H1 (cell line): ENCODE measurements around the gene GRIA4. TPM values are rescaled to one million over a fixed set of nuclear protein-coding genes. Genes with fewer than 3 reads are reported as not detected.

Experiments
- CTCF ChIA-PET: fragments of 300-600 bp; sonication (Branson Sonifier 250); formaldehyde crosslinking; loops from one replicate; lab custom pipeline; 2021; ENCODE audit not compliant: partially characterized antibody; lab: Charles Lee
- POLR2A ChIA-PET: fragments of 300-600 bp; sonication (Branson Sonifier 250); formaldehyde crosslinking; loops from one replicate; lab custom pipeline; 2021; ENCODE audit warnings: inconsistent platforms; ENCODE audit not compliant: partially characterized antibody; lab: Charles Lee
- DNase-seq, 2 experiments: peaks; one replicate each; pipeline versions ENCODE4 v3.0.0 to v3.0.0-alpha.2; 2010 to 2022; ENCODE audit warnings: low spot score in 2 of 2, low read depth in 1 of 2, mixed read lengths in 1 of 2
- FAIRE-seq: peaks from 2 replicates; lab custom pipeline; 2011; peaks lifted over from hg19 to GRCh38; lab: Jason Lieb, UNC
- H2AFZ ChIP-seq: 2 replicates; pipeline ENCODE4 v1.8.1; 2012; ENCODE audit warnings: low read length, inconsistent platforms
- H2AK5ac ChIP-seq: 2 replicates; pipeline ENCODE4 v1.6.1; 2013; ENCODE audit warnings: low read depth, low read length
- H2BK120ac ChIP-seq: replicated peaks from 2 replicates; pipeline ENCODE3; 2013; ENCODE audit warnings: low read depth, low read length, inconsistent platforms
- H2BK12ac ChIP-seq: 2 replicates; pipeline ENCODE4 v1.6.1; 2013; ENCODE audit warnings: low read depth, low read length
- H2BK15ac ChIP-seq: 2 replicates; pipeline ENCODE4 v1.6.1; 2013; ENCODE audit warnings: low read length
- H2BK20ac ChIP-seq: 2 replicates; pipeline ENCODE4 v1.6.1; 2013; ENCODE audit warnings: low read length
- H2BK5ac ChIP-seq: 2 replicates; pipeline ENCODE4 v1.6.1; 2013; ENCODE audit warnings: low read depth, low read length
- H3K14ac ChIP-seq: 2 replicates; pipeline ENCODE4 v1.6.1; 2013; ENCODE audit warnings: inconsistent platforms; ENCODE audit not compliant: insufficient read length
- H3K18ac ChIP-seq: 2 replicates; pipeline ENCODE4 v1.6.1; 2013; ENCODE audit warnings: low read length; ENCODE audit errors: extremely low read depth
- H3K23ac ChIP-seq: 2 replicates; pipeline ENCODE4 v1.6.1; 2013; ENCODE audit warnings: inconsistent platforms; ENCODE audit not compliant: insufficient read length
- H3K23me2 ChIP-seq: 2 replicates; pipeline ENCODE4 v1.6.1; 2013; ENCODE audit warnings: low read depth, low read length
- H3K27ac ChIP-seq: 2 replicates; pipeline ENCODE4 v1.6.1; 2011; ENCODE audit warnings: low read depth, low read length, inconsistent platforms
- H3K27me3 ChIP-seq, 4 experiments: replicated peaks in 1 of 4; 1 replicate in 1 of 4; 2 replicates in 3 of 4; pipeline versions ENCODE4 v1.6.1 to v1.8.1; 2011 to 2013; ENCODE audit warnings: low read length in 3 of 4, mild to moderate bottlenecking in 3 of 4, inconsistent platforms in 2 of 4, mixed read lengths in 2 of 4, moderate library complexity in 1 of 4; ENCODE audit not compliant: control insufficient read depth in 3 of 4, insufficient read depth in 3 of 4; ENCODE audit errors: extremely low read depth in 1 of 4
- H3K36me3 ChIP-seq, 4 experiments: 2 replicates each; pipeline versions ENCODE4 v1.6.1 to v1.8.1; 2011 to 2013; ENCODE audit warnings: mild to moderate bottlenecking in 4 of 4, low read length in 3 of 4, moderate library complexity in 2 of 4, control low read depth in 1 of 4, inconsistent platforms in 1 of 4; ENCODE audit not compliant: insufficient read depth in 4 of 4, control insufficient read depth in 2 of 4
- H3K4ac ChIP-seq: replicated peaks from 2 replicates; pipeline ENCODE3; 2013; ENCODE audit warnings: low read length, low read depth, mixed read lengths, inconsistent platforms; ENCODE audit not compliant: insufficient read length
- H3K4me1 ChIP-seq, 4 experiments: replicated peaks in 1 of 4; 1 replicate in 1 of 4; 2 replicates in 3 of 4; pipeline versions ENCODE4 v1.6.1 to v1.8.1; 2011 to 2013; ENCODE audit warnings: low read length in 3 of 4, inconsistent platforms in 2 of 4, mixed read lengths in 1 of 4; ENCODE audit not compliant: insufficient read depth in 4 of 4, control insufficient read depth in 3 of 4
- H3K4me2 ChIP-seq, 2 experiments: 2 replicates each; pipeline versions ENCODE4 v1.6.1 to v1.8.1; 2011 to 2013; ENCODE audit warnings: low read depth in 2 of 2, low read length in 2 of 2, control low read depth in 1 of 2, inconsistent platforms in 1 of 2, mild to moderate bottlenecking in 1 of 2; ENCODE audit not compliant: insufficient read depth in 1 of 2
- H3K4me3 ChIP-seq, 4 experiments: fragments of 200-600, 300-600 bp in 1 of 4; sonication (generic), shearing (Covaris generic), sonication (Bioruptor Twin) in 1 of 4; 2 replicates each; pipeline versions ENCODE4 v1.5.1 to v1.8.1; 2011 to 2016; ENCODE audit warnings: low read length in 4 of 4, low read depth in 3 of 4, control low read depth in 2 of 4, inconsistent platforms in 2 of 4, mild to moderate bottlenecking in 2 of 4, mixed read lengths in 1 of 4, moderate library complexity in 1 of 4; ENCODE audit not compliant: insufficient read depth in 2 of 4; ENCODE audit errors: extremely low read depth in 1 of 4
- H3K56ac ChIP-seq: replicated peaks from 2 replicates; pipeline ENCODE3; 2013; ENCODE audit warnings: low read depth, mild to moderate bottlenecking, mixed read lengths, low read length, inconsistent platforms; ENCODE audit not compliant: insufficient read length
- H3K79me1 ChIP-seq: 2 replicates; pipeline ENCODE4 v1.6.1; 2013; ENCODE audit warnings: low read depth, low read length, control low read depth
- H3K79me2 ChIP-seq, 2 experiments: 2 replicates each; pipeline versions ENCODE4 v1.6.1 to v1.8.1; 2012 to 2013; ENCODE audit warnings: low read length in 2 of 2, mild to moderate bottlenecking in 2 of 2, inconsistent platforms in 1 of 2; ENCODE audit not compliant: insufficient read depth in 2 of 2, control insufficient read depth in 1 of 2
- H3K9ac ChIP-seq, 4 experiments: replicated peaks in 1 of 4; 1 replicate in 1 of 4; 2 replicates in 3 of 4; pipeline versions ENCODE4 v1.6.1 to v1.8.1; 2011 to 2013; ENCODE audit warnings: low read depth in 3 of 4, low read length in 3 of 4, control low read depth in 2 of 4, mild to moderate bottlenecking in 2 of 4, moderate library complexity in 2 of 4, inconsistent platforms in 1 of 4; ENCODE audit errors: extremely low read depth in 1 of 4
- H3K9me3 ChIP-seq, 2 experiments: 2 replicates each; pipeline versions ENCODE4 v1.6.1 to v1.8.1; 2012 to 2013; ENCODE audit warnings: mild to moderate bottlenecking in 2 of 2, moderate library complexity in 2 of 2, control low read depth in 1 of 2, inconsistent platforms in 1 of 2, low read depth in 1 of 2, low read length in 1 of 2, mixed read lengths in 1 of 2; ENCODE audit not compliant: insufficient read depth in 2 of 2
- H4K20me1 ChIP-seq, 2 experiments: replicated peaks in 1 of 2; 2 replicates each; pipeline versions ENCODE3 to v1.8.1; 2011 to 2013; ENCODE audit warnings: inconsistent platforms in 2 of 2, low read length in 2 of 2, mild to moderate bottlenecking in 1 of 2; ENCODE audit not compliant: insufficient read depth in 2 of 2, control insufficient read depth in 1 of 2
- H4K5ac ChIP-seq: 2 replicates; pipeline ENCODE4 v1.6.1; 2013; ENCODE audit warnings: low read length, low read depth, mixed read lengths, inconsistent platforms; ENCODE audit not compliant: insufficient read length
- H4K8ac ChIP-seq: 2 replicates; pipeline ENCODE4 v1.8.0; 2013; ENCODE audit warnings: mild to moderate bottlenecking, moderate library complexity, low read length, inconsistent platforms; ENCODE audit not compliant: insufficient read depth; ENCODE audit errors: extremely low read depth
- H4K91ac ChIP-seq: replicated peaks from 2 replicates; pipeline ENCODE3; 2013; ENCODE audit warnings: low read length, mixed read lengths, inconsistent platforms; ENCODE audit not compliant: insufficient read length
- CBX8 ChIP-seq: fragments of 300-800, 300-1000 bp; sonication (generic); IDR thresholded peaks from 2 replicates; pipeline ENCODE4 v1.7.1; 2016; ENCODE audit warnings: low read depth, low read length, borderline replicate concordance
- CEBPB ChIP-seq: IDR thresholded peaks from 2 replicates; pipeline ENCODE4 v1.6.1; 2012; ENCODE audit warnings: low read depth, low read length
- EGR1 ChIP-seq: IDR thresholded peaks from 2 replicates; pipeline ENCODE4 v1.6.1; 2011; ENCODE audit warnings: low read depth, low read length, borderline replicate concordance
- EP300 ChIP-seq, 2 experiments: IDR thresholded peaks; 1 replicate in 1 of 2; 2 replicates in 1 of 2; pipeline ENCODE4 v1.6.1; 2011 to 2012; ENCODE audit warnings: low read depth in 2 of 2, low read length in 2 of 2, mild to moderate bottlenecking in 2 of 2, borderline replicate concordance in 1 of 2, inconsistent platforms in 1 of 2, moderate library complexity in 1 of 2
- GABPA ChIP-seq: IDR thresholded peaks from 2 replicates; pipeline ENCODE4 v1.6.1; 2011; ENCODE audit warnings: mild to moderate bottlenecking, low read length, moderate library complexity, borderline replicate concordance; ENCODE audit not compliant: insufficient read depth
- HDAC2 ChIP-seq, 2 experiments: fragments of 300-600 bp in 1 of 2; sonication (generic) in 1 of 2; IDR thresholded peaks; 2 replicates each; pipeline ENCODE4 v1.6.1; 2011 to 2012; ENCODE audit warnings: low read depth in 2 of 2, low read length in 2 of 2, mild to moderate bottlenecking in 2 of 2, moderate library complexity in 2 of 2, borderline replicate concordance in 1 of 2, inconsistent platforms in 1 of 2
- POLR2AphosphoS5 ChIP-seq: IDR thresholded peaks from 2 replicates; pipeline ENCODE4 v1.6.1; 2011; ENCODE audit warnings: low read depth, low read length
- RXRA ChIP-seq: IDR thresholded peaks from 2 replicates; pipeline ENCODE4 v1.6.1; 2011; ENCODE audit warnings: low read depth, mild to moderate bottlenecking, low read length, moderate library complexity; ENCODE audit not compliant: insufficient read depth
- TAF1 ChIP-seq: IDR thresholded peaks from 2 replicates; pipeline ENCODE4 v1.6.1; 2011; ENCODE audit warnings: mild to moderate bottlenecking, low read depth, low read length
- TBP ChIP-seq: IDR thresholded peaks from 2 replicates; pipeline ENCODE4 v1.6.1; 2011; ENCODE audit warnings: low read depth, low read length, improper control_type of control experiment
- ZNF274 ChIP-seq: IDR thresholded peaks from 2 replicates; pipeline ENCODE4 v1.7.0; 2012; ENCODE audit warnings: low read length, borderline replicate concordance; ENCODE audit errors: extremely low read depth
- WGBS, 2 experiments: shearing (Covaris generic) in 1 of 2; methylation state at CpG; one replicate each; pipeline versions ENCODE4 v1.1.6 to v1.1.7; 2013 to 2015; ENCODE audit warnings: low lambda C conversion rate in 2 of 2, mixed read lengths in 2 of 2, inconsistent platforms in 1 of 2, low coverage in 1 of 2, missing lambda C conversion rate in 1 of 2; ENCODE audit not compliant: insufficient replicate concordance in 2 of 2, insufficient coverage in 1 of 2, insufficient read length in 1 of 2; ENCODE audit errors: extremely low coverage in 1 of 2, missing lambda C conversion rate in 1 of 2; 5-methylcytosine and 5-hydroxymethylcytosine counted together
- polyA plus RNA-seq, 7 experiments: library from polyadenylated mRNA; depleted of rRNA in 3 of 7; stranded (reverse) in 5 of 7; unstranded in 2 of 7; fragments of >200 nt in 5 of 7; fragments of 200-250 nt in 2 of 7; gene quantifications; 1 replicate in 5 of 7; 2 replicates in 1 of 7; 4 replicates in 1 of 7; pipeline versions ENCODE4 v1.2.1 to v1.2.3, GENCODE V29; 2011 to 2013; ENCODE audit warnings: missing spikeins in 2 of 7, mixed read lengths in 2 of 7
- total RNA-seq: library from RNA; stranded (reverse); fragmentation: NEBNext Ultra II Directional; extraction: Animal tissue kit (Norgen Biotek cat#: 25700); gene quantifications from 2 replicates; pipeline ENCODE4 v1.2.1, GENCODE V29; 2021
- TF ChIP-seq, protein P1 (sequence below): IDR thresholded peaks from 2 replicates; pipeline ENCODE4 v1.6.1; 2011; ENCODE audit warnings: low read length, improper control_type of control experiment

Gene GRIA4
- total and polyA plus RNA-seq, 2 of the 8 experiments (the other 6 are each of a cell fraction or from before 2014, with no cell fraction given) = 12.5 to 21.8 TPM

DNA sequence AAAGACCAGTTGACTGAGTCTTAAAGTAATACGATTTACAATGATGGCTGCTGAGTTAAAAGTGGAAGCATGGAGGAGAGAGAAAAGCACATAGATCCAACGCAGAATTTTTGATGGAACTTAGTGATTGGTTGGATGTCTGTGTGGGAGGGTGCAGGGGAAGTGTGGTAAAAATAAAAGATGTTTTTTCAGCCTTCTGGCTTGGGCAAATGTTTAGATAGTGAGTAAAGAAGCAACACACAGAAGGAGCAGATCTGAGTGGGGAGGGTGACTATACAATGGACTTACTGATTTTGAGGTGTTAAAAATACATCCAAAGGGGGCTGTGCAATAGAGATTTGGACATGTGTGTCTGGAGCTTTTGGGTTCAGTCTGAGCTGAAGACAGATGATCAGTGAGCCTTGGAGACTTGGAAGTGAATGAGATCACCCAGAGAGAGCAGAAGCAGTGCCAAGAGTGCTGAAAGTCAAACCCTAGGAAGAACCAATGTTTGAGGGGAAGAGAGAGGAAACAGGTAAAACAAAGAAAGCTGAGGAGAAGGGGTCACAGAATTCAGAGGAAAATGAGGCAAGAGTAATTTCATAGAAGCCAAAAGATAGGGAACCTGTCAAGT is 8.6 kb downstream of the GRIA4 start:
- Histone ChIP-seq H3K36me3 (no peaks in the 10 kb centered on the region; a peak in 1 of 8 replicates), H3K4me1 (peaks cover 0 to 2% (median 0%) of the 10 kb centered on the region in 4 experiments; a peak in 1 of 7 replicates), H2BK12ac (no peak overlapping the region)
- TF ChIP-seq, protein P1, sequence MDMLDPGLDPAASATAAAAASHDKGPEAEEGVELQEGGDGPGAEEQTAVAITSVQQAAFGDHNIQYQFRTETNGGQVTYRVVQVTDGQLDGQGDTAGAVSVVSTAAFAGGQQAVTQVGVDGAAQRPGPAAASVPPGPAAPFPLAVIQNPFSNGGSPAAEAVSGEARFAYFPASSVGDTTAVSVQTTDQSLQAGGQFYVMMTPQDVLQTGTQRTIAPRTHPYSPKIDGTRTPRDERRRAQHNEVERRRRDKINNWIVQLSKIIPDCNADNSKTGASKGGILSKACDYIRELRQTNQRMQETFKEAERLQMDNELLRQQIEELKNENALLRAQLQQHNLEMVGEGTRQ = no peak
- TF ChIP-seq RXRA (no peak), ZNF274 (no peak), CEBPB (no peak), TAF1 (no peak), HDAC2 (IDR thresholded peaks at IDR 0.05; ENCODE audit: borderline replicate concordance in 1 of 2, low read depth in 2 of 2, low read length in 2 of 2) (no peak), CBX8 (no peak), GABPA (no peak), EGR1 (no peak), POLR2AphosphoS5 (no peak), EP300 (IDR thresholded peaks at IDR 0.05; ENCODE audit: borderline replicate concordance in 1 of 2, low read depth in 2 of 2, low read length in 2 of 2) (no peak), TBP (no peak)

More for the DNA sequence above, 8.6 kb downstream of the GRIA4 start:
- H3K23me2 ChIP-seq = no peaks in the 10 kb centered on the region; the same call in 1 of the 2 replicates
- DNase-seq = no peak
- H2AFZ ChIP-seq = no peak overlapping the region
- no peak overlapping the region for H3K27ac ChIP-seq
- POLR2A ChIA-PET = no interaction called here
- H3K79me1 ChIP-seq = no peaks in the 10 kb centered on the region
- no peak overlapping the region for H3K23ac ChIP-seq
- H3K4me2 ChIP-seq = no peak overlapping the region
- H4K91ac ChIP-seq = no peak overlapping the region
- CTCF ChIA-PET = no interaction called here
- H2BK20ac ChIP-seq = no peak overlapping the region
- no peak overlapping the region for H3K4me3 ChIP-seq
- H4K5ac ChIP-seq = no peak overlapping the region
- peaks cover 0 to 12% of the 10 kb centered on the region in 2 experiments; a peak in 2 of 4 replicates for H3K79me2 ChIP-seq
- H2BK15ac ChIP-seq = no peak overlapping the region
- WGBS, 2 experiments = 100% methylated on average over 2 of the region's 2 CpGs; no CpG with 5 or more reads in 1 of the 2 experiments
- H3K9ac ChIP-seq = no peak overlapping the region
- H2BK120ac ChIP-seq = no peak overlapping the region
- no peak overlapping the region for H2AK5ac ChIP-seq
- no peak overlapping the region for H3K14ac ChIP-seq
- FAIRE-seq = peak; percentile 13
- H3K18ac ChIP-seq = no peak overlapping the region
- H3K4ac ChIP-seq = no peak overlapping the region
- H2BK5ac ChIP-seq = no peak overlapping the region
- no peak overlapping the region for H3K56ac ChIP-seq
- H3K9me3 ChIP-seq = no peaks in the 10 kb centered on the region
- H3K27me3 ChIP-seq = no peaks in the 10 kb centered on the region
- H4K20me1 ChIP-seq = no peaks in the 10 kb centered on the region
- H4K8ac ChIP-seq = no peak overlapping the region
